Mucosa of descending colon (tissue), 3 donors: Measurements from ENCODE around the gene LOXL3. TPM values are rescaled to one million over a fixed set of nuclear protein-coding genes. Genes with fewer than 3 reads are reported as not detected.

Experiments used
- ATAC-seq: fragments of 200-7000 bp; cut with Tn5 transposase; one replicate; pipeline ENCODE4 v1.9.1; 2020; ENCODE audit warnings: mild to moderate bottlenecking, moderate library complexity
- DNase-seq, 3 donors: peaks; one replicate each; pipeline ENCODE4 v3.0.0-alpha.2; 2020
- H3K36me3 ChIP-seq: fragments of 200-600 bp; one replicate; pipeline ENCODE4 v1.8.0; 2021; ENCODE audit warnings: low read depth, mild to moderate bottlenecking
- H3K4me1 ChIP-seq: fragments of 200-600 bp; one replicate; pipeline ENCODE4 v1.8.0; 2021; ENCODE audit warnings: low read depth, mild to moderate bottlenecking
- H3K4me3 ChIP-seq: fragments of 200-600 bp; one replicate; pipeline ENCODE4 v1.8.0; 2021; ENCODE audit warnings: mild to moderate bottlenecking
- H3K9me3 ChIP-seq: fragments of 200-600 bp; one replicate; pipeline ENCODE4 v1.8.0; 2021; ENCODE audit warnings: mild to moderate bottlenecking
- CTCF ChIP-seq: fragments of 200-600 bp; IDR thresholded peaks from one replicate; pipeline ENCODE4 v1.8.0; 2022; ENCODE audit warnings: antibody characterized with exemption, mild to moderate bottlenecking
- intact Hi-C, 2 donors: fragments of 100-400 bp; cut with DNase I in 1 of 2; cut with micrococcal nuclease in 1 of 2; formaldehyde crosslinking; loops; one replicate each; pipeline versions ENCODE4 v1.11.0 to v1.11.1; 2022; cut with DNase I, micrococcal nuclease
- total RNA-seq, 3 donors: library from RNA; stranded (reverse); fragmentation: NEBNext Ultra II Directional in 2 of 3; extraction: Animal tissue kit (Norgen Biotek cat#: 25700) in 2 of 3; gene quantifications; one replicate each; pipeline versions ENCODE4 v1.2.1 to v1.2.4, GENCODE V29; 2021 to 2023
- donor health status: DM: no; HTN: no; CAD: no; lungs with moderate emphysema.
- donor health status: DM: no; HTN: no; CAD: no.
- donor health status: DM: no; HTN: yes; CAD: no.

Gene LOXL3
- total RNA-seq, 3 donors from 2014 or later: 2.2 to 6.9 (median 4.4) TPM

- DNase-seq: peak in 1 of 3 donors; percentile 51
- H3K9me3 ChIP-seq: no peaks in the 10 kb centered on the region
- intact Hi-C loops: no loop called here
- no peaks in the 10 kb centered on the region for H3K36me3 ChIP-seq
- no peak for ATAC-seq
- no peak overlapping the region for H3K4me3 ChIP-seq
- no peak for TF ChIP-seq CTCF
- H3K4me1 ChIP-seq: peaks cover 7% of the 10 kb centered on the region
These were observed 9.1 kb downstream of the LOXL3 start for GRCh38 chr2:74544634-74545033.

- no peaks in the 10 kb centered on the region for H3K36me3 ChIP-seq
- H3K4me3 ChIP-seq: no peak overlapping the region
- TF ChIP-seq CTCF: no peak
- no peaks in the 10 kb centered on the region for H3K9me3 ChIP-seq
- ATAC-seq (no peak), DNase-seq (no peak)
- intact Hi-C loops: no loop called here
- no peaks in the 10 kb centered on the region for H3K4me1 ChIP-seq
These were observed 10.8 kb downstream of the LOXL3 start for GRCh38 chr2:74542978-74543377.

GRCh38 chr2:74540291-74540690 lies 13.5 kb downstream of the LOXL3 start:
- no peak for TF ChIP-seq CTCF
- intact Hi-C loops: no loop called here
- no peak for ATAC-seq

GRCh38 chr2:74538881-74539339 lies 14.8 kb downstream of the LOXL3 start:
- no peak for DNase-seq

More at GRCh38 chr2:74540291-74540690, 13.5 kb downstream of the LOXL3 start:
- Histone ChIP-seq H3K4me3 (no peak overlapping the region), H3K4me1 (no peaks in the 10 kb centered on the region), H3K9me3 (no peaks in the 10 kb centered on the region), H3K36me3 (no peaks in the 10 kb centered on the region)
- DNase-seq: no peak

GRCh38 chr2:74537140-74537539 lies 16.6 kb downstream of the LOXL3 start:
- Histone ChIP-seq H3K9me3 (no peaks in the 10 kb centered on the region), H3K4me3 (no peak overlapping the region), H3K36me3 (no peaks in the 10 kb centered on the region), H3K4me1 (no peaks in the 10 kb centered on the region)
- intact Hi-C loops: loop anchor here in 1 of 2 donors (10.0 kb wide), 1 partner anchor 52 kb away; the partner anchor contains the start of genes CCDC142 and TTC31
- DNase-seq: no peak
- TF ChIP-seq CTCF: no peak
- ATAC-seq: no peak

More at GRCh38 chr2:74538881-74539339, 14.8 kb downstream of the LOXL3 start:
- no peaks in the 10 kb centered on the region for H3K4me1 ChIP-seq
- H3K9me3 ChIP-seq: no peaks in the 10 kb centered on the region
- no peak for ATAC-seq
- no peak overlapping the region for H3K4me3 ChIP-seq
- intact Hi-C loops: loop anchor here in 1 of 2 donors (10.0 kb wide), 1 partner anchor 54 kb away; the partner anchor contains the start of genes CCDC142 and TTC31
- TF ChIP-seq CTCF: no peak
- H3K36me3 ChIP-seq: no peaks in the 10 kb centered on the region
